GM10248 (cell line): ENCODE measurements around the gene LRRC3.

Experiments used
- CTCF ChIA-PET: fragments of 300-600 bp; sonication (Branson Sonifier 250); formaldehyde crosslinking; extraction: SDS; loops from one replicate; lab custom pipeline; 2021; ENCODE audit warnings: antibody characterized with exemption; lab: Yijun Ruan, JAX
- POLR2A ChIA-PET: fragments of 350-650 bp; sonication (Branson Sonifier 250); formaldehyde crosslinking; extraction: SDS; loops from one replicate; lab custom pipeline; 2020; ENCODE audit warnings: antibody characterized with exemption; lab: Yijun Ruan, JAX
- DNase-seq: peaks from one replicate; pipeline ENCODE4 v3.0.0; 2012; ENCODE audit errors: extremely low spot score
- TF ChIP-seq, protein P1 (sequence below): IDR thresholded peaks from 2 replicates; pipeline ENCODE4 v1.5.1; 2012; ENCODE audit warnings: mild to moderate bottlenecking, low read depth; ENCODE audit errors: extremely low read depth, missing control alignments, control extremely low read depth

The LRRC3 gene

DNA sequence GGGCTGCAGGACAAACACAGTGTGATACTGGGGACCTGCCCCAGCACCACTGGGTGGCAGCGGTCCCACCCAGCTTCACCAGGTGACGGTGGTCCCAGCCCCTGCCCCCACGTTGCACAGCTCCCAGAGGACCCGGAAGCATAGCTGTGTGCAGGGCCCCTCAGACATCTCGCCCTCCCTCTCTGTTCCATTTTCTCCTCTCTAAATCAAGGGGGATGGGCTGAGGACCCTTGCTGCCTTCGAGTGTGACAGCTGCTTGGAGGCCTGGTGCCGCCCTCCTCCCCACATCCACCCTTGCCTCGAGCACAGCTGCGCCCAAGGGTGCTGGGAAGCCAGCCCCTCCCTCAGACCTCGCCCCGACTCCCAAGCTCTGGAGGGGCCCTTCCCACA is 16.1 kb upstream of the LRRC3 start:
- POLR2A ChIA-PET: no interaction called here
- CTCF ChIA-PET: no interaction called here
- TF ChIP-seq, protein P1, sequence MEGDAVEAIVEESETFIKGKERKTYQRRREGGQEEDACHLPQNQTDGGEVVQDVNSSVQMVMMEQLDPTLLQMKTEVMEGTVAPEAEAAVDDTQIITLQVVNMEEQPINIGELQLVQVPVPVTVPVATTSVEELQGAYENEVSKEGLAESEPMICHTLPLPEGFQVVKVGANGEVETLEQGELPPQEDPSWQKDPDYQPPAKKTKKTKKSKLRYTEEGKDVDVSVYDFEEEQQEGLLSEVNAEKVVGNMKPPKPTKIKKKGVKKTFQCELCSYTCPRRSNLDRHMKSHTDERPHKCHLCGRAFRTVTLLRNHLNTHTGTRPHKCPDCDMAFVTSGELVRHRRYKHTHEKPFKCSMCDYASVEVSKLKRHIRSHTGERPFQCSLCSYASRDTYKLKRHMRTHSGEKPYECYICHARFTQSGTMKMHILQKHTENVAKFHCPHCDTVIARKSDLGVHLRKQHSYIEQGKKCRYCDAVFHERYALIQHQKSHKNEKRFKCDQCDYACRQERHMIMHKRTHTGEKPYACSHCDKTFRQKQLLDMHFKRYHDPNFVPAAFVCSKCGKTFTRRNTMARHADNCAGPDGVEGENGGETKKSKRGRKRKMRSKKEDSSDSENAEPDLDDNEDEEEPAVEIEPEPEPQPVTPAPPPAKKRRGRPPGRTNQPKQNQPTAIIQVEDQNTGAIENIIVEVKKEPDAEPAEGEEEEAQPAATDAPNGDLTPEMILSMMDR: no peak
- DNase-seq: no peak

DNA sequence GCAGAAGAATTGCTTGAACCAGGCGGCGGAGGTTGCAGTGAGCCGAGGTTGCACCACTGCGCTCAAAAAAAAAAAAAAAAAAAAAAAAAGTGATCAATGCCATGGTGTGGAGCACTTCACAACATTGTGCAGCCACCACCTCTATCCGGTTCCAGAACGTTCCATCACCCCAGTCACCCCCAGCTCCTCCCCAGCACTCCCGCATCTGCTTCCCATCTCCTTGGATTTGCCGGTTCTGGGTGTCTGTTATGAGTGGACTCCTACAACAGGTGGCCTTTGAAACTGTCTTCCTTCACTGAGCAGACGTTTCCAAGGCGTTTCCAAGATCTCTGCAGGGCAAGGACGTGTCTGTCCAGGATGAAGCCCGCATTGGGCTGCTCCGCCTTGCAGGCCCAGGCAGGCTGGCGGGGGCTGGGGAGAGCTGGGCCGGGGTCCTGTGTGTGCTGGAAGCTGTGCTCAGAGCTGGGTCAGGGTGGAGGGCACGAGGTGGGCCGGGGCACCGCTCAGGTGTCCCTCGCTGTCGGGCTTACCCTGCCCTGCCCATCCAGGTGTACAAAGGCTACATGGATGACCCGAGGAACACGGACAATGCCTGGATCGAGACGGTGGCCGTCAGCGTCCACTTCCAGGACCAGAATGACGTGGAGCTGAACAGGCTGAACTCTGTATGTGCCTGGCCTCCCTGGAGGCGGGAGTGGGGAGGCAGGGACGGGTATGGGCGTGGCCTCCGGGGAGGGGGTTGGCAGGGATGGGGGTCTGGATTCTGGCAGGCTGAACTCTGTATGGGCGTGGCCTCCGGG is 14.9 kb upstream of the LRRC3 start:
- ChIA-PET CTCF (no interaction called here), POLR2A (no interaction called here)
- DNase-seq: no peak
- TF ChIP-seq, protein P1: no peak

GRCh38 chr21:44441041-44441400 is 14.3 kb upstream of the LRRC3 start:
- POLR2A ChIA-PET: no interaction called here
- CTCF ChIA-PET: interaction anchor here (1.1 kb wide), 1 partner anchor 39 kb away, joined by 4 read pairs; no protein-coding TSS in a partner anchor

DNA sequence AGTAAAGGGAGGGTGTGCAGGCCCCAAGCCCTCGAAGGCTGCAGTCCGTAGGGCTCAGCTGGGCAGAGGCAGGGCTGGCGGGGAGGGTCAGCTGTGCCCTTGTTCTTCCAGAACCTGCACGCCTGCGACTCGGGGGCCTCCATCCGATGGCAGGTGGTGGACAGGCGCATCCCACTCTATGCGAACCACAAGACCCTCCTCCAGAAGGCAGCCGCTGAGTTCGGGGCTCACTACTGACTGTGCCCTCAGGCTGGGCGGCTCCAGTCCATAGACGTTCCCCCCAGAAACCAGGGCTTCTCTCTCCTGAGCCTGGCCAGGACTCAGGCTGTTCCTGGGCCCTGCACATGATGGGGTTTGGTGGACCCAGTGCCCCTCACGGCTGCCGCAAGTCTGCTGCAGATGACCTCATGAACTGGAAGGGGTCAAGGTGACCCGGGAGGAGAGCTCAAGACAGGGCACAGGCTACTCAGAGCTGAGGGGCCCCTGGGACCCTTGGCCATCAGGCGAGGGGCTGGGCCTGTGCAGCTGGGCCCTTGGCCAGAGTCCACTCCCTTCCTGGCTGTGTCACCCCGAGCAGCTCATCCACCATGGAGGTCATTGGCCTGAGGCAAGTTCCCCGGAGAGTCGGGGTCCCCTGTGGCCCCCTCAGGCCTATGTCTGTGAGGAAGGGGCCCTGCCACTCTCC is 13.6 kb upstream of the LRRC3 start:
- ChIA-PET POLR2A (no interaction called here), CTCF (interaction anchor here (1.1 to 1.5 kb wide), 2 partner anchors 10 to 38 kb away, joined by 4 read pairs; no protein-coding TSS in a partner anchor)
- DNase-seq: no peak
- TF ChIP-seq, protein P1: no peak

More at GRCh38 chr21:44441041-44441400, 14.3 kb upstream of the LRRC3 start:
- no peak for DNase-seq
- TF ChIP-seq, protein P1: no peak

DNA sequence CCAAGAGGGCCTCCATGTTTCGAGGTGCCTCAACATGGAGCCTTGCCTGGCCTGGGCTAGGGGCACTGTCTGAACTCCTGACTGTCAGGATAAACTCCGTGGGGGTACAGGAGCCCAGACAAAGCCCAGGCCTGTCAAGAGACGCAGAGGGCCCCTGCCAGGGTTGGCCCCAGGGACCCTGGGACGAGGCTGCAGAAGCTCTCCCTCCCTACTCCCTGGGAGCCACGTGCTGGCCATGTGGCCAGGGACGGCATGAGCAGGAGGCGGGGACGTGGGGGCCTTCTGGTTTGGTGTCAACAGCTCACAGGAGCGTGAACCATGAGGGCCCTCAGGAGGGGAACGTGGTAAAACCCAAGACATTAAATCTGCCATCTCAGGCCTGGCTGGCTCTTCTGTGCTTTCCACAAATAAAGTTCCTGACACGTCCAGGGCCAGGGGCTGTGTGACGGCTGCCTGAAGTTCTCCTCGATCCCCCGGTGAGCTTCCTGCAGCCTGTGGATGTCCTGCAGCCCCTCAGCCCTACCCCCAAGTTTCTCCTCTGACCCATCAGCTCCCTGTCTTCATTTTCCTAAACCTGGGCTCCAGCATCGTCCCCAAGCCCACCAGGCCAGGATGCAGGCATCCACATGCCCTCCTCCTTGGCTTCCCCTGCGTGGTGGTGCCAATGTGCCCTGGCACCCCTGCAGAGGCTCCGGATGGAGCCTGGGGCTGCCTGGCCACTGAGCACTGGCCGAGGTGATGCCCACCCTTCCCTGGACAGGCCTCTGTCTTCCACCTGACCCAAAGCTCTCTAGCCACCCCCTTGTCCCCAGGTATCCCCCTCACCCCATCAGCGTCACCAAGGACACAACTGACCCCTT is 12.8 kb upstream of the LRRC3 start:
- TF ChIP-seq, protein P1: no peak
- DNase-seq: no peak
- ChIA-PET POLR2A (no interaction called here), CTCF (interaction anchor here (0.6 to 1.5 kb wide), 2 partner anchors 9 to 31 kb away, joined by 3 to 4 read pairs; no protein-coding TSS in a partner anchor)
